MM.1S (cell line): ENCODE measurements around the gene RHOC.
A peak's percentile ranks its signal among the peaks of the same experiment; 100 is the strongest.

Source experiments
- DNase-seq: peaks from one replicate; pipeline ENCODE4 v3.0.0-alpha.2; 2015
- H2AFZ ChIP-seq: fragments of 300-600 bp; sonication (generic); 2 replicates; pipeline ENCODE4 v1.6.0; 2016; ENCODE audit warnings: antibody characterized with exemption, low read length
- H3F3A ChIP-seq: fragments of 300-600 bp; sonication (generic); 2 replicates; pipeline ENCODE4 v1.6.1; 2016; ENCODE audit warnings: mild to moderate bottlenecking, antibody characterized with exemption, low read length, moderate library complexity, mixed read lengths; ENCODE audit not compliant: insufficient read depth
- H3K27ac ChIP-seq: fragments of 300-600 bp; sonication (generic); 2 replicates; pipeline ENCODE4 v1.5.1; 2016; ENCODE audit warnings: mild to moderate bottlenecking, low read length
- H3K27me3 ChIP-seq: fragments of 300-600 bp; sonication (generic); replicated peaks from 2 replicates; pipeline ENCODE4 v1.6.0; 2016; ENCODE audit warnings: low read length; ENCODE audit not compliant: insufficient read depth
- H3K36me3 ChIP-seq: fragments of 300-600 bp; sonication (generic); replicated peaks from 2 replicates; pipeline ENCODE4 v1.6.1; 2016; ENCODE audit warnings: mild to moderate bottlenecking, low read length, mixed read lengths; ENCODE audit not compliant: insufficient read depth
- H3K4me1 ChIP-seq: fragments of 300-600 bp; sonication (generic); 2 replicates; pipeline ENCODE4 v1.6.1; 2016; ENCODE audit warnings: low read length, mixed read lengths
- H3K4me2 ChIP-seq: fragments of 300-600 bp; sonication (generic); 2 replicates; pipeline ENCODE4 v1.6.0; 2016; ENCODE audit warnings: low read depth, low read length
- H3K4me3 ChIP-seq: fragments of 300-600 bp; sonication (generic); 2 replicates; pipeline ENCODE4 v1.5.1; 2016; ENCODE audit warnings: low read length, mixed read lengths
- H3K79me2 ChIP-seq: fragments of 300-600 bp; sonication (generic); 2 replicates; pipeline ENCODE4 v1.6.1; 2016; ENCODE audit warnings: mixed run types, low read length, mixed read lengths
- H3K9ac ChIP-seq: fragments of 300-600 bp; sonication (generic); 2 replicates; pipeline ENCODE4 v1.6.1; 2016; ENCODE audit warnings: low read length, mixed read lengths
- H3K9me2 ChIP-seq: fragments of 300-600 bp; sonication (generic); replicated peaks from 2 replicates; pipeline ENCODE4 v1.6.1; 2016; ENCODE audit warnings: mild to moderate bottlenecking, low read length, mixed read lengths; ENCODE audit not compliant: insufficient read depth
- H3K9me3 ChIP-seq: fragments of 300-600 bp; sonication (generic); replicated peaks from 2 replicates; pipeline ENCODE4 v1.6.1; 2016; ENCODE audit warnings: mild to moderate bottlenecking, low read length, mixed read lengths; ENCODE audit not compliant: insufficient read depth
- H4K20me1 ChIP-seq: fragments of 300-600 bp; sonication (generic); 2 replicates; pipeline ENCODE4 v1.6.1; 2016; ENCODE audit warnings: mild to moderate bottlenecking, low read length, moderate library complexity, mixed read lengths; ENCODE audit not compliant: insufficient read depth
- CTCF ChIP-seq: fragments of 300-600 bp; sonication (generic); IDR thresholded peaks from 2 replicates; pipeline ENCODE4 v1.5.1; 2016; ENCODE audit warnings: antibody characterized with exemption, low read length, mixed read lengths
- EZH2 ChIP-seq: fragments of 300-600 bp; sonication (generic); optimal IDR thresholded peaks from 2 replicates; pipeline ENCODE3; 2017; ENCODE audit warnings: low read depth, mild to moderate bottlenecking, antibody characterized with exemption, low read length, mixed read lengths
- EZH2phosphoT487 ChIP-seq: fragments of 300-600 bp; sonication (generic); IDR thresholded peaks from 2 replicates; pipeline ENCODE4 v1.6.1; 2018; ENCODE audit warnings: antibody characterized with exemption, low read length

The RHOC gene

GRCh38 chr1:112708002-112708448 is 1.1 kb upstream of the RHOC start:
- no peaks in the 10 kb centered on the region for H3K36me3 ChIP-seq

GRCh38 chr1:112707221-112708001 is 484 bp upstream of the RHOC start:
- H3K27me3 ChIP-seq: peaks cover 15% of the 10 kb centered on the region
- H3F3A ChIP-seq: no peaks in the 10 kb centered on the region
- H3K9me3 ChIP-seq: no peaks in the 10 kb centered on the region
- peaks cover 4% of the 10 kb centered on the region; the same call in 1 of the 2 replicates for H3K4me1 ChIP-seq
- H3K36me3 ChIP-seq: no peaks in the 10 kb centered on the region
- no peak overlapping the region for H3K9ac ChIP-seq
- no peaks in the 10 kb centered on the region for H3K79me2 ChIP-seq
- H3K4me2 ChIP-seq: peak overlapping the region; percentile 29; the same call in 1 of the 2 replicates
- no peaks in the 10 kb centered on the region for H3K9me2 ChIP-seq
- H2AFZ ChIP-seq: no peak overlapping the region
- TF ChIP-seq CTCF (peak; percentile 57), EZH2phosphoT487 (no peak)
- H4K20me1 ChIP-seq: no peaks in the 10 kb centered on the region
- peak; percentile 51 for DNase-seq
- peak overlapping the region; percentile 50; the same call in 1 of the 2 replicates for H3K4me3 ChIP-seq
- H3K27ac ChIP-seq: no peak overlapping the region

More at GRCh38 chr1:112708002-112708448, 1.1 kb upstream of the RHOC start:
- TF ChIP-seq CTCF (no peak), EZH2 (no peak), EZH2phosphoT487 (no peak)
- Histone ChIP-seq H3K27me3 (peaks cover 18% of the 10 kb centered on the region), H4K20me1 (no peaks in the 10 kb centered on the region), H3K27ac (no peak overlapping the region), H3K4me2 (no peak overlapping the region), H2AFZ (no peak overlapping the region), H3K9me3 (no peaks in the 10 kb centered on the region), H3K79me2 (no peaks in the 10 kb centered on the region), H3K4me3 (no peak overlapping the region), H3K4me1 (peaks cover 4% of the 10 kb centered on the region; the same call in 1 of the 2 replicates), H3K9me2 (no peaks in the 10 kb centered on the region), H3F3A (no peaks in the 10 kb centered on the region), H3K9ac (no peak overlapping the region)
- no peak for DNase-seq

- H3K27me3 ChIP-seq: peaks cover 13% of the 10 kb centered on the region; the same call in 1 of the 2 replicates
Measured at GRCh38 chr1:112704934-112705627, 1.8 kb downstream of the RHOC start.

More at GRCh38 chr1:112704934-112705627, 1.8 kb downstream of the RHOC start:
- TF ChIP-seq EZH2phosphoT487: no peak
- no peak for TF ChIP-seq EZH2
- no peak for TF ChIP-seq CTCF
- Histone ChIP-seq H3K4me2 (peak overlapping the region; percentile 72), H3K79me2 (no peaks in the 10 kb centered on the region), H2AFZ (peak overlapping the region; percentile 61; the same call in 1 of the 2 replicates), H3K9me2 (no peaks in the 10 kb centered on the region), H4K20me1 (no peaks in the 10 kb centered on the region), H3K9ac (peak overlapping the region; percentile 8; the same call in 1 of the 2 replicates), H3K4me3 (peak overlapping the region; percentile 40), H3K4me1 (peaks cover 16% of the 10 kb centered on the region), H3K36me3 (no peaks in the 10 kb centered on the region), H3F3A (no peaks in the 10 kb centered on the region), H3K27ac (peak overlapping the region; percentile 23; the same call in 1 of the 2 replicates), H3K9me3 (no peaks in the 10 kb centered on the region)
- peak; percentile 62 for DNase-seq
